Upper lobe of left lung (tissue), 6 donors: ENCODE data around the gene MIER2. TPM values are rescaled to one million over a fixed set of nuclear protein-coding genes. Genes with fewer than 3 reads are reported as not detected.

Experiments used
- ATAC-seq, 2 donors: fragments of 200-7000 bp; cut with Tn5 transposase; one replicate each; pipeline ENCODE4 v1.9.1; 2022; ENCODE audit warnings: mild to moderate bottlenecking in 2 of 2, moderate library complexity in 2 of 2; ENCODE audit not compliant: low FRiP score in 2 of 2
- DNase-seq, 2 donors: peaks; one replicate each; pipeline ENCODE4 v3.0.0-alpha.2; 2019 to 2020
- H3K27ac ChIP-seq, 4 donors: fragments of 200-600 bp; sonication (generic); one replicate each; pipeline ENCODE4 v1.5.1; 2016 to 2019
- H3K27me3 ChIP-seq, 4 donors: fragments of 200-600 bp; sonication (generic); one replicate each; pipeline ENCODE4 v1.5.1; 2017 to 2019
- H3K36me3 ChIP-seq, 4 donors: fragments of 200-600 bp; sonication (generic); one replicate each; pipeline ENCODE4 v1.5.1; 2016 to 2019
- H3K4me1 ChIP-seq, 4 donors: fragments of 200-600 bp; sonication (generic); one replicate each; pipeline ENCODE4 v1.5.1; 2018 to 2019
- H3K4me3 ChIP-seq, 4 donors: fragments of 200-600 bp; sonication (generic); one replicate each; pipeline ENCODE4 v1.5.1; 2017 to 2019; ENCODE audit warnings: mild to moderate bottlenecking in 2 of 4, moderate library complexity in 1 of 4
- H3K9me3 ChIP-seq, 4 donors: fragments of 200-600 bp; sonication (generic); one replicate each; pipeline ENCODE4 v1.5.1; 2018 to 2019
- CTCF ChIP-seq, 6 experiments: fragments of 450-650 bp in 4 of 6; fragments of 200-600 bp in 2 of 6; sonication (generic) in 2 of 6; IDR thresholded peaks; one replicate each; pipeline ENCODE4 v1.5.1; 2016 to 2019; ENCODE audit warnings: antibody characterized with exemption in 6 of 6
- EP300 ChIP-seq, 4 donors: sonication (generic); formaldehyde crosslinking; IDR thresholded peaks; one replicate each; pipeline ENCODE4 v1.5.1; 2017; ENCODE audit warnings: antibody characterized with exemption in 4 of 4, control low read depth in 2 of 4
- POLR2A ChIP-seq, 4 donors: fragments of 450-650 bp; IDR thresholded peaks; one replicate each; pipeline ENCODE4 v1.5.1; 2016 to 2017; ENCODE audit warnings: antibody characterized with exemption in 4 of 4, mild to moderate bottlenecking in 2 of 4
- POLR2AphosphoS5 ChIP-seq, 2 donors: sonication (generic); formaldehyde crosslinking; IDR thresholded peaks; one replicate each; pipeline ENCODE4 v1.5.1; 2017; ENCODE audit warnings: antibody characterized with exemption in 2 of 2
- WGBS, 2 donors: methylation state at CpG; one replicate each; pipeline ENCODE4 v1.1.5; 2017 to 2018; 5-methylcytosine and 5-hydroxymethylcytosine counted together
- total RNA-seq, 6 donors: library from RNA; depleted of rRNA in 4 of 6; stranded (reverse); fragments of >200 nt in 4 of 6; gene quantifications; one replicate each; pipeline versions ENCODE4 v1.1.0 to v1.2.1, GENCODE V29; 2016 to 2021
- donor health status: DM: no; HTN: no; CAD: no; lungs with moderate emphysema.
- donor health status: DM: no; HTN: yes; CAD: no; lungs with severe emphysema.

MIER2 gene
- total RNA-seq, 6 donors from 2014 or later: 16.4 to 64.8 (median 31.7) TPM

- no peak for ATAC-seq
- H3K27me3 ChIP-seq: no peaks in the 10 kb centered on the region
- TF ChIP-seq CTCF (IDR thresholded peaks at IDR 0.05) (no peak), POLR2AphosphoS5 (IDR thresholded peaks at IDR 0.05) (no peak), EP300 (IDR thresholded peaks at IDR 0.05) (no peak), POLR2A (IDR thresholded peaks at IDR 0.05) (no peak)
- no peaks in the 10 kb centered on the region for H3K36me3 ChIP-seq
- H3K9me3 ChIP-seq: peaks cover 9 to 20% (median 17%) of the 10 kb centered on the region in 4 donors
- 71 to 76% methylated on average over 19 of the region's 19 CpGs for WGBS, 2 donors
- H3K4me3 ChIP-seq: no peak overlapping the region
- no peak overlapping the region for H3K27ac ChIP-seq
- peak in 1 of 2 donors; percentile 10 for DNase-seq
- H3K4me1 ChIP-seq: no peaks in the 10 kb centered on the region
Measured at GRCh38 chr19:351976-352625, 7.5 kb upstream of the MIER2 start.

GRCh38 chr19:347946-348861, 3.6 kb upstream of the MIER2 start:
- Histone ChIP-seq H3K4me1 (peaks cover 6 to 12% (median 8%) of the 10 kb centered on the region in 4 donors), H3K4me3 (no peak overlapping the region), H3K27me3 (no peaks in the 10 kb centered on the region), H3K36me3 (no peaks in the 10 kb centered on the region), H3K9me3 (peaks cover 0 to 5% (median 2%) of the 10 kb centered on the region in 4 donors), H3K27ac (no peak overlapping the region)
- WGBS, 2 donors: 64 to 74% methylated on average over 25 to 26 of the region's 26 CpGs
- no peak for ATAC-seq
- no peak for TF ChIP-seq CTCF (IDR thresholded peaks at IDR 0.05)
- no peak for TF ChIP-seq POLR2AphosphoS5 (IDR thresholded peaks at IDR 0.05)
- no peak for TF ChIP-seq POLR2A (IDR thresholded peaks at IDR 0.05)
- no peak for TF ChIP-seq EP300 (IDR thresholded peaks at IDR 0.05)
- peak in 1 of 2 donors; percentile 12 for DNase-seq

- Histone ChIP-seq H3K4me3 (peak overlapping the region in 3 of 4 donors; percentile 91 to 99 (median 97)), H3K9me3 (no peaks in the 10 kb centered on the region), H3K4me1 (peaks cover 29 to 40% (median 33%) of the 10 kb centered on the region in 4 donors), H3K27me3 (no peaks in the 10 kb centered on the region), H3K36me3 (no peaks in the 10 kb centered on the region), H3K27ac (no peak overlapping the region)
- TF ChIP-seq CTCF (IDR thresholded peaks at IDR 0.05) (no peak), EP300 (IDR thresholded peaks at IDR 0.05) (no peak), POLR2AphosphoS5 (IDR thresholded peaks at IDR 0.05) (no peak), POLR2A (IDR thresholded peaks at IDR 0.05) (no peak)
- DNase-seq: peak in 1 of 2 donors; percentile 8
- ATAC-seq: no peak
- 60 to 63% methylated on average over 23 of the region's 23 CpGs for WGBS, 2 donors
Measured at GRCh38 chr19:345320-345879, 804 bp upstream of the MIER2 start.

GRCh38 chr19:343941-344624, 513 bp downstream of the MIER2 start:
- Histone ChIP-seq H3K9me3 (no peaks in the 10 kb centered on the region), H3K36me3 (no peaks in the 10 kb centered on the region), H3K27ac (peak overlapping the region; percentile 83 to 93 (median 84)), H3K4me3 (peak overlapping the region; percentile 82 to 99 (median 94)), H3K4me1 (peaks cover 29 to 44% (median 35%) of the 10 kb centered on the region in 4 donors), H3K27me3 (no peaks in the 10 kb centered on the region)
- no peak for TF ChIP-seq EP300 (IDR thresholded peaks at IDR 0.05)
- TF ChIP-seq POLR2AphosphoS5 (IDR thresholded peaks at IDR 0.05): no peak
- no peak for TF ChIP-seq POLR2A (IDR thresholded peaks at IDR 0.05)
- TF ChIP-seq CTCF (IDR thresholded peaks at IDR 0.05): no peak
- 3 to 10% methylated on average over 3 to 4 of the region's 70 CpGs for WGBS, 2 donors
- DNase-seq (peak in 1 of 2 donors; percentile 87), ATAC-seq (peak in 1 of 2 donors; percentile 37)
